Stimulated activated CD8-positive, alpha-beta memory T cell treated with anti-CD3 and anti-CD28 coated beads, Interleukin-12 subunit alpha, Interleukin-12 subunit beta, amount 100 ng/mL, for 24 hours (primary cell): ENCODE measurements around the gene ERC2.

Experiments
- DNase-seq: peaks from one replicate; pipeline ENCODE4 v3.0.0-alpha.2; 2020; ENCODE audit errors: extremely low read depth

Gene ERC2

DNA sequence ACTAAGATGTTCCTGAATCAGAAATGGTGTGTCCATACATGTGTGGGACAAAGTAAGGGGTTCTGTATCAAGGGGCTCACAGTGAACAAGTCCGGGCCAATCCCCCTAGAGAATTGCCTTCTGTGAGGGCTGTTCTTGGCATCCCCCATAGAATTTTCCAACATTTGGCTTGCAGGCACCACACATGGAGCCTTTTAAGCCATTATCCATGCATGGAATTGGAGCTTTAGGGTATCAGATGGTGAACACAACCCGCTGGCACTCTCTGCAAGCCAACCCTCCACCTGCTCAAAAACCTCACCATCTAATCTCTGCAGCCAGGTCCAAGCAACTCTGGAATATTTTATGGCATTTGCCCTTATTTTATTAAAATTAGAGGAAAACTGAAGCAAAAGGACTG is 278.7 kb downstream of the ERC2 start:
- DNase-seq: no peak

- DNase-seq: no peak
Observed at GRCh38 chr3:56188201-56188600, 280.1 kb downstream of the ERC2 start.

- DNase-seq: no peak
Observed at GRCh38 chr3:56187051-56187450, 281.2 kb downstream of the ERC2 start.

- no peak for DNase-seq
Observed at GRCh38 chr3:56185827-56186226, 282.4 kb downstream of the ERC2 start.

DNA sequence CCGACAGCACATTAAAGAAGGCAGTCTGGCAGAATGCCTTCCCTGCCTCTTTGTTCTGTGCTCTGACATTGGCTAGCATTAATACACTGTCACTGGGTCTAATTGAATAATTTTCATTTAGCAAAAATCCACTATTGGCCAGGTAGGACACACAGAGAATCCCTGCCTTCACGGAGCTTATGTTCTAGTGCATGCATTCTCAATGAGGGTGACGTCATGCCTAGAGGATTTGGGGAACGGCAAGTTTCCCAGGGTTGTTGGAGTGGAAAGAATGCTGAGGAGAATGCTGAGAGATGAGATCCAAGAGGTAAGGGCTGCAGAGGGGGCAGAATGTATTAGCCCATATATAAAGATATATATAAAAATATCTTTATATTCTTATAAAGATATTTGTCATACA is 284.7 kb downstream of the ERC2 start:
- no peak for DNase-seq

DNA sequence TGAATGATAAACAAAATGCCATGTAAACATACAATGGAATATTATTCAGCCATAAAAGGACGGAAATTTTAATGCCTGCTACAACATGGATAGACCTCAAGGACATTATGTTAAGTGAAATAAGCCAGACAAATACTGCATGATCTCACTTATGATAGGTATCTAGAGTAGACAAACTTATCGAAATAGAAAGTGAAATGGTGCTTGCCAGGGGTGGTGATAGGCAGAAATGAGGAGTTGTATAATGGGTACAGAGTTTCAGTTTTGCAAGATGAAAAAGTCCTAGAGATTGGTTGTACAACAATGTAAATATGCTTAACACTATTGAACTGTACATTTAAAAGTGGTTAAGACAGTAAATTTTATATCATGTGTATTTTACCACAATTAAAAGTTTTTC is 287.8 kb downstream of the ERC2 start:
- DNase-seq: no peak

- no peak for DNase-seq
Observed at GRCh38 chr3:56173601-56174000, 294.7 kb downstream of the ERC2 start.

GRCh38 chr3:56164436-56164835 is 303.8 kb downstream of the ERC2 start:
- no peak for DNase-seq

- DNase-seq: no peak
Observed at GRCh38 chr3:56157693-56158362, 310.4 kb downstream of the ERC2 start.

DNA sequence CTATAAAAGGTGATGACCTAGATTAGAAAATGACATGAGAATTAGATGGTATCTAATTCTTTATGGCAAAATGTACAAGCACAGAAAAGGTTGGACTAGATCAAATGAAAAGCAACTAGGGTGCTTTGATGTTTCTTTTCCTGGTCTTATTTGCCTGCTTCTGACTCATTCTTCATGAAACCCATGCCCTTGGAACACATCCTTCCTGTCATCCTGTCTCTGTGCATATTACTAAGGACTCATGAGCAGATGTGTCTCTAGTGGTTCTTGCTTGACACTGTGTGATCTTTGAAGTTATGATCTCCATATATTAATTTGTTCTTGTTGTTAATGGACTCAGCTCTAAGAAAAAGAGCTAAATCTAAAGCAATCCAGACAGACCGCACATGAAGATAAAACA is 314.0 kb downstream of the ERC2 start:
- DNase-seq: no peak

DNA sequence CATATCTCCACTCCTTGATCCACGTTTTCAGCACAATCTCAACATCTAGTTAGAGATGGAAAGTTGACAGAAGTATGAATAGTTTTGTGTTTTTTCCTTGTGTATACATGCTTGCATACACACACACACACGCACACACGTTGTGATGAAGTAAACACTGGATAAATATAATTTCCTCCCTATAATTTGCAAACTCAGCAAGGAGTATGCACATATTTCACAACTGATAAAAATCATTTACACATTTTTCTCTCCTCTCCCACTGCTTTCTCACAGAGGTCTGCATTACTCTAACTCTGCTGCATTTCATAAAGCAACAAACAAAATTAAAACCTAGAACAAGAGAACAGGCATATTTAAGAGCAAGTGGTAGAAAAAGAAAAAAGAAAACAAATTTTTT is 320.9 kb downstream of the ERC2 start:
- no peak for DNase-seq

- DNase-seq: no peak
Observed at GRCh38 chr3:56145410-56145809, 322.9 kb downstream of the ERC2 start.

DNA sequence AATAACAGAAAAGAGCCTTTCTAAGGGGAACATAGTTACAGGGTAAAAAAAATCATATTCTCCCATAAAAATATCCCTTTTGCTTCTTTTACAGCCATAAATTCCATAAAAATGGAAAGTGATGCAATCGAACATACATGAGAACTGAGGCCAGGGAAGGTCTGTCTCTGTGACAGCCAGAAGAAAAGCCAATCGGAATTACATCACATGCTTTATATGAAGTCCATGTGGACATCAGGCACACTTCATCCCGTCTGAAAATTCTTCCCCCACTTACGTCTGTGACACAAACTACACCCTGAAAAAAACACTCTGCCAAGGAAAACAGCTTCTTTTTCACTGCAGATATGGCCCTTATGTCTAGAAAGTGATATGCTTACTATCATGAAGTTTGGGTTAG is 323.5 kb downstream of the ERC2 start:
- DNase-seq: no peak

GRCh38 chr3:56137415-56137814 is 330.9 kb downstream of the ERC2 start:
- DNase-seq: no peak

GRCh38 chr3:56136514-56136913 is 331.8 kb downstream of the ERC2 start:
- DNase-seq: no peak

- no peak for DNase-seq
Observed at GRCh38 chr3:56135941-56136340, 332.3 kb downstream of the ERC2 start.

- DNase-seq: no peak
Observed at GRCh38 chr3:56133423-56133822, 334.8 kb downstream of the ERC2 start.

GRCh38 chr3:56132762-56133161 is 335.5 kb downstream of the ERC2 start:
- DNase-seq: no peak

DNA sequence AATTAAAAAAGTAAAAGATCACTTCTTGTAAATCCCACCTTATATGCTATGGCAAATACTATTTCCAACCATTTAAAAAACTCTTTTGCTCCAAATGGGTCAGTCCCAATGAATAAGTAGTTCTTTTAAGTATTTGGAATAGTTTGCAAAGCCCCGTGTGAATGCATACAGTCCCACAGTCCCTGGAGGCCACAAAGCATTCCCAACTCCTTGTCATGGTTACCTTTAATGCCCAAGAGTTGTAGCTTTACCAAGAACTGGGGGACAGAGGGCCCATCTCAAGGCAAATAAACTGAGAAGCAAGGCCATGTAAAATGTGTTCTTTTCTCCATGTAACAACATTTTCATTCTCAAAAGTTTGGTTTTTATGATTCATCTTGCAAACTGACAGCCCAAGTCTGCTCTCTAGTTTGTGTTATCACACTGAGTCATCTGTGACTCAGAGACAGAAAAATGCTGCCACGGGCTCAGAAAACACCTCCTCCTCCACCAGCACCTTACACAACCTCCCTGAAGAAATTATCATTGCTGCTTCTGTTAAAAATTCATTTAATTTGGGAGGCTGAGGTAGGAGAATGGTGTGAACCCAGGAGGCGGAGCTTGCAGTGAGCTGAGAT is 336.2 kb downstream of the ERC2 start:
- DNase-seq: no peak

- no peak for DNase-seq
Observed at GRCh38 chr3:56130036-56130435, 338.2 kb downstream of the ERC2 start.

GRCh38 chr3:56126632-56127031 is 341.6 kb downstream of the ERC2 start:
- DNase-seq: no peak

- DNase-seq: no peak
Observed at GRCh38 chr3:56125358-56126005, 342.8 kb downstream of the ERC2 start.

DNA sequence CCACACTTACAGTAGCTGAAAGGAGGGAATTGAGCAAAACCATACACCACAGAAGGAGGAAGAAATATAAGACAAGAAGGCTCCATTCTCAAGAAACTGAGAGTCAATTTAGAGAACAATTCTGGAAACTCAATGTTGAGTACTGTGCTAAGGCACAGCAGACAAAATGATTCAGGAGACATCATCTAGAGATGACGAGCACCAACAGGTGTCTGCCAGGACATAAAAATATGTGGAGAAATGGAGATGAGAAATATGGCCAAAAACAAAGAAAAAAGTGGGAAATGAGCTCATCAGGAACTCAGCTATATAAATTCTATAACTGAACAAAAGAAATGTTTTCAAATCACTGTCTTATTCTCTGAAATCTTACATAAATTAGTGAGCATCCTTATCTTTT is 343.7 kb downstream of the ERC2 start:
- no peak for DNase-seq
